ENCODE data around the gene G6PC3. TPM values are rescaled to one million over a fixed set of nuclear protein-coding genes. Genes with fewer than 3 reads are reported as not detected.

G6PC3 gene
- total RNA-seq, 1 donor from 2014 or later: 113 TPM

DNA sequence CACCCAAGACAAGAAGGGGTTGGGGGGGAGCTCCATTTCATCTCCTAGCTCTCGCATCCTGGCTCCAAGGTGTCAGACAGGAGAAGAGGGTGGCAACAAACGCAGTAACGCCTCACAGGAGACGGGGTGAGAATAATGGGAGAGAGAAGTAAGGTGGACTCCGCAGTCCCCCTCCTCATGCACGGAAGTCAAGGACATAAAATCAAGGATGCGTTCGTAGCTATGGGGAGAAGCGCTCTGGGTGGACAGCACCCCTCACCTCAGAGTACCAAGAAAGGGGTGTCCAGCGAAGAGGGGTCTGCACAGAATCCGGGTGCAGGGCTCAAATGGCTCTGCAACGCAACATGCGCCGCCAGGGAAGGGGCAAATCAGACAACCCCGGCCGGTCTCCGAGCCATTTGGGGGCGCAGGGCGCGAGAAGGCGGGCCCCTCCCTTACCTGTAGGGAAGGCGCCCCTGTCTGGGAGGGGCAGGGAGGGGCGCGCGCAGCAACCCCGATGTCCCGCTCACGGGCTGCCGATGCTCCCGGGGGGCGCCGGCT is 52.4 kb downstream of the G6PC3 start:
- peaks cover 6% of the 10 kb centered on the region for H3K27me3 Mint-ChIP-seq (ENCODE audit: unreplicated experiment)
- peak overlapping the region; percentile 80 for H3K27ac Mint-ChIP-seq (ENCODE audit: unreplicated experiment)
- TF ChIP-seq, protein P1, sequence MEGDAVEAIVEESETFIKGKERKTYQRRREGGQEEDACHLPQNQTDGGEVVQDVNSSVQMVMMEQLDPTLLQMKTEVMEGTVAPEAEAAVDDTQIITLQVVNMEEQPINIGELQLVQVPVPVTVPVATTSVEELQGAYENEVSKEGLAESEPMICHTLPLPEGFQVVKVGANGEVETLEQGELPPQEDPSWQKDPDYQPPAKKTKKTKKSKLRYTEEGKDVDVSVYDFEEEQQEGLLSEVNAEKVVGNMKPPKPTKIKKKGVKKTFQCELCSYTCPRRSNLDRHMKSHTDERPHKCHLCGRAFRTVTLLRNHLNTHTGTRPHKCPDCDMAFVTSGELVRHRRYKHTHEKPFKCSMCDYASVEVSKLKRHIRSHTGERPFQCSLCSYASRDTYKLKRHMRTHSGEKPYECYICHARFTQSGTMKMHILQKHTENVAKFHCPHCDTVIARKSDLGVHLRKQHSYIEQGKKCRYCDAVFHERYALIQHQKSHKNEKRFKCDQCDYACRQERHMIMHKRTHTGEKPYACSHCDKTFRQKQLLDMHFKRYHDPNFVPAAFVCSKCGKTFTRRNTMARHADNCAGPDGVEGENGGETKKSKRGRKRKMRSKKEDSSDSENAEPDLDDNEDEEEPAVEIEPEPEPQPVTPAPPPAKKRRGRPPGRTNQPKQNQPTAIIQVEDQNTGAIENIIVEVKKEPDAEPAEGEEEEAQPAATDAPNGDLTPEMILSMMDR (IDR thresholded peaks at IDR 0.05; ENCODE audit: unreplicated experiment): no peak
- DNase-seq (ENCODE audit: low spot score): no peak
- H3K9me3 Mint-ChIP-seq (ENCODE audit: unreplicated experiment): no peaks in the 10 kb centered on the region
- peaks cover 26% of the 10 kb centered on the region for H3K4me1 Mint-ChIP-seq (ENCODE audit: unreplicated experiment)
- peak overlapping the region; percentile 95 for H3K4me3 Mint-ChIP-seq (ENCODE audit: unreplicated experiment)
- H3K36me3 Mint-ChIP-seq (ENCODE audit: low read depth, unreplicated experiment): peaks cover 6% of the 10 kb centered on the region

DNA sequence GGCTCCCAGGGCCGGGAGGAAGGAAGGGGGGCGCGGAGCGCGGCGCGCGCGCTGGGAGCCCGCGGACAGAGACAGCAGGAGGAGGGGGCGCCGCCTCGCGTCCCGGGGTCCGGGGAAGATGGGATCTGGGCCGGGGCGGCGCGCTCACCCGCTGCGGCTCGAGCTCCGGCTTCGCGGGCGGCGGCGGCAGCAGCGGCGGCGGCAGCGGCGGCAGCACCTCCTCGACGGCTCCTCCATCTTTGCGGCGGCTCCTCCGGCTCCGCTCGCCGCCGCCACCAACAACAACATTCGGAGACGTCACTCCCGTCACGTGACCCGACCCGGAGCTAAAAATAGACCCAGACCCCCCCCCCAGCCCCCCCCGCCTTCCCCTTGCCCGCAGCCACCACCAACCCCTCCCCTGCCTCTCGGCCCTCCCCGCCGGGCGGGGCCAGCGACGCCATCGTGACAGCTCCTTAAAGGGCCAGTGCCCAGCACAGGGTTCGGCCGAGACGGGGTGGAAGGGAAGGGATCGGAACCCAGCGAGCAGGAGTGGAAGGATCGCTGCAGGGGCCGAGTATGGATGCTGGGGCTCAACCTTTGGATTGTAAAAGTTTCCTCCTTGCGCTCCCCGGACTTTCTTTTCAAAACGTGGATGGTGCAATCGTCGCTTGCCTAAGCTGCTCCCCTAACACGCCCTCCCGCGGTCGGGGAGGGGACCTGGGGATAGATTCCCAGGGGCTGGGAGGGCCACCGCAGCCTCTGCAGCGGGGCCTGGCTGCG is 53.0 kb downstream of the G6PC3 start, which contains the start of gene HDAC5:
HDAC5 (minus strand) TSS at position 286 of the 762 bp plus-strand sequence. CDS start 6,126 bp downstream, outside the sequence.
- H3K4me3 Mint-ChIP-seq (ENCODE audit: unreplicated experiment): peak within 1 kb of the TSS; percentile 95
- no peaks in the 10 kb centered on the region for H3K9me3 Mint-ChIP-seq (ENCODE audit: unreplicated experiment)
- peaks cover 21% of the 10 kb centered on the region for H3K4me1 Mint-ChIP-seq (ENCODE audit: unreplicated experiment)
- peaks cover 3% of the 10 kb centered on the region for H3K36me3 Mint-ChIP-seq (ENCODE audit: low read depth, unreplicated experiment)
- peaks cover 6% of the 10 kb centered on the region for H3K27me3 Mint-ChIP-seq (ENCODE audit: unreplicated experiment)
- TF ChIP-seq, protein P1 (IDR thresholded peaks at IDR 0.05; ENCODE audit: unreplicated experiment): no peak
- H3K27ac Mint-ChIP-seq (ENCODE audit: unreplicated experiment): peak within 1 kb of the TSS; percentile 80
- peak; percentile 92 for DNase-seq (ENCODE audit: low spot score)

DNA sequence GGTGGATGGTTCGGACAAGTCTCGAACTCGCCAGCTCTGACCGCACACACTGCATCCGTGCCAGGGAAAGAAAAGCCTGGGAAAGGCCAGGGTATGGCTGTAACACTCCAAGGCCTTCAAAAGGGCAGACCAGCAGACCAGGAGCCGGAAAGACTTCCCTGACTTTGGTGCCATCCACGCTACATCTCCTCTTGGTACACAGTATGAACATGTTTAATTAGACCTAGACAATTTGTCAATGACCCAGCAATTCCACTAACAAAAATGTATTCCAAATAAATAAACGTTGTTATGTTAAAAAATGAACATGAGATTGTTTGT is 53.5 kb downstream of the G6PC3 start:
- Mint-ChIP-seq H3K4me1 (ENCODE audit: unreplicated experiment) (peaks cover 18% of the 10 kb centered on the region), H3K27ac (ENCODE audit: unreplicated experiment) (peak overlapping the region; percentile 33), H3K36me3 (ENCODE audit: low read depth, unreplicated experiment) (no peaks in the 10 kb centered on the region), H3K27me3 (ENCODE audit: unreplicated experiment) (peaks cover 5% of the 10 kb centered on the region), H3K9me3 (ENCODE audit: unreplicated experiment) (no peaks in the 10 kb centered on the region), H3K4me3 (ENCODE audit: unreplicated experiment) (peak overlapping the region; percentile 77)
- DNase-seq (ENCODE audit: low spot score): no peak
- TF ChIP-seq, protein P1 (IDR thresholded peaks at IDR 0.05; ENCODE audit: unreplicated experiment): no peak

Other genes with a start within 250 kb of the G6PC3 start
- 5.2 TPM for gene MPP3, start 237.6 kb upstream of the G6PC3 start, total RNA-seq (ENCODE audit: unreplicated experiment)
- gene CD300LG, start 223.6 kb upstream of the G6PC3 start, total RNA-seq (ENCODE audit: unreplicated experiment): 5.4 TPM
- gene MPP2, start 163.2 kb upstream of the G6PC3 start, total RNA-seq (ENCODE audit: unreplicated experiment): 8.4 TPM
- not detected for gene PPY, start 128.3 kb upstream of the G6PC3 start, total RNA-seq (ENCODE audit: unreplicated experiment)
- gene PYY, start 116.8 kb upstream of the G6PC3 start, total RNA-seq (ENCODE audit: unreplicated experiment): not detected
- gene NAGS, start 66.1 kb upstream of the G6PC3 start, total RNA-seq (ENCODE audit: unreplicated experiment): 1.2 TPM
- gene TMEM101, start 55.8 kb upstream of the G6PC3 start, total RNA-seq (ENCODE audit: unreplicated experiment): 32.1 TPM
- gene LSM12, start 4.1 kb upstream of the G6PC3 start, total RNA-seq (ENCODE audit: unreplicated experiment): 63.0 TPM
- gene HDAC5, start 52.9 kb downstream of the G6PC3 start, total RNA-seq (ENCODE audit: unreplicated experiment): 51.4 TPM
- 6.1 TPM for gene HROB, start 71.2 kb downstream of the G6PC3 start, total RNA-seq (ENCODE audit: unreplicated experiment)
- not detected for gene ASB16, start 100.0 kb downstream of the G6PC3 start, total RNA-seq (ENCODE audit: unreplicated experiment)
- 39.2 TPM for gene TMUB2, start 116.2 kb downstream of the G6PC3 start, total RNA-seq (ENCODE audit: unreplicated experiment)
- gene ATXN7L3, start 129.1 kb downstream of the G6PC3 start, total RNA-seq (ENCODE audit: unreplicated experiment): 152 TPM
- 63.8 TPM for gene UBTF, start 148.9 kb downstream of the G6PC3 start, total RNA-seq (ENCODE audit: unreplicated experiment)
- not detected for gene SLC4A1, start 197.4 kb downstream of the G6PC3 start, total RNA-seq (ENCODE audit: unreplicated experiment)
- gene RUNDC3A, start 237.9 kb downstream of the G6PC3 start, total RNA-seq (ENCODE audit: unreplicated experiment): 0.82 TPM

All from endothelial cell (in vitro differentiated cells).